ENCODE measurements around the gene SYNGR1. TPM values are rescaled to one million over a fixed set of nuclear protein-coding genes. Genes with fewer than 3 reads are reported as not detected.

Gene SYNGR1
- total and polyA plus RNA-seq, 2 donors (not counting 1 experiment from before 2014, with no cell fraction given) = 13.0 to 13.5 TPM

DNA sequence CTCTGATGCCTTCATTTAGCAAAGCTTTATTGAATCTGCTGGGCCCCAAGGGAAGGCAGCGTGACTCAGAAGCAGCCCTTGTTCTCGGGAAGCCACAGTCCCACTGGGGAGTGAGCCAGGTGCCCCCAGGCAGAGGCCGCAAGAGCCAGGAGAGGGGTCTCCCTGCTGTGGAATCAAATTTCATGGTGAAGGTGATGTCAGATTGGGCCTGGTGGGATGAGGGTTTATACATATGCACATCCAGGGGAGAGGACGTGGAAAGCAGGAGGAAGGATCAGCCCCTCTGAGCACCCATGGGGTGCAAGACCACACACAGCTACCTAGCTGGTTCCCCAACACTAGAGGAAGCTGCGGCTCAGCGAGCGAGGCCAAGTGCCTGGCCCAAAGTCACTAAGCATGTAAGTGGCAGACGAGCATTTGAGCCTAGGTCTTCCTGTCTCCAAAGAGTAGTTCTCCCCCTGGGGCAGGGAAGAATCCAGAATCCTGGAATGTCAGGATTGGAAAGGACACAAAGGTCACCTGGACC, 2.0 kb downstream of the SYNGR1 start:
- Histone ChIP-seq H3K36me3 (ENCODE audit: control insufficient read depth, insufficient read depth, low read length) (no peaks in the 10 kb centered on the region), H3K79me2 (ENCODE audit: control insufficient read depth, insufficient read depth, low read length) (no peaks in the 10 kb centered on the region), H3K27me3 (ENCODE audit: control insufficient read depth, insufficient read depth, low read length) (peaks cover 3% of the 10 kb centered on the region), H2AFZ (ENCODE audit: low read length) (no peak overlapping the region), H3K27ac (ENCODE audit: insufficient read depth, low read length) (no peak overlapping the region), H3K4me2 (ENCODE audit: extremely low read depth, insufficient read depth, low read length) (no peak overlapping the region), H3K9me3 (ENCODE audit: control insufficient read depth, insufficient read depth, low read depth, low read length) (no peaks in the 10 kb centered on the region), H3K4me3 (replicated peaks in 1 of 4; ENCODE audit: control extremely low read depth in 1 of 4, insufficient read depth in 1 of 4, low read depth in 3 of 4, low read length in 4 of 4) (no peak overlapping the region), H3K4me1 (ENCODE audit: control insufficient read depth, extremely low read depth, insufficient read depth, low read length) (no peaks in the 10 kb centered on the region), H3K9ac (ENCODE audit: insufficient read depth, low read length) (no peak overlapping the region), H4K20me1 (ENCODE audit: control insufficient read depth, extremely low read depth, insufficient read depth, low read length) (no peaks in the 10 kb centered on the region)
- peak in 1 of 2 donors; percentile 64 for DNase-seq (ENCODE audit: low read depth in 2 of 2)
- TF ChIP-seq EZH2 (IDR thresholded peaks at IDR 0.05; ENCODE audit: low read length, missing control alignments) = no peak
- TF ChIP-seq, protein P1, sequence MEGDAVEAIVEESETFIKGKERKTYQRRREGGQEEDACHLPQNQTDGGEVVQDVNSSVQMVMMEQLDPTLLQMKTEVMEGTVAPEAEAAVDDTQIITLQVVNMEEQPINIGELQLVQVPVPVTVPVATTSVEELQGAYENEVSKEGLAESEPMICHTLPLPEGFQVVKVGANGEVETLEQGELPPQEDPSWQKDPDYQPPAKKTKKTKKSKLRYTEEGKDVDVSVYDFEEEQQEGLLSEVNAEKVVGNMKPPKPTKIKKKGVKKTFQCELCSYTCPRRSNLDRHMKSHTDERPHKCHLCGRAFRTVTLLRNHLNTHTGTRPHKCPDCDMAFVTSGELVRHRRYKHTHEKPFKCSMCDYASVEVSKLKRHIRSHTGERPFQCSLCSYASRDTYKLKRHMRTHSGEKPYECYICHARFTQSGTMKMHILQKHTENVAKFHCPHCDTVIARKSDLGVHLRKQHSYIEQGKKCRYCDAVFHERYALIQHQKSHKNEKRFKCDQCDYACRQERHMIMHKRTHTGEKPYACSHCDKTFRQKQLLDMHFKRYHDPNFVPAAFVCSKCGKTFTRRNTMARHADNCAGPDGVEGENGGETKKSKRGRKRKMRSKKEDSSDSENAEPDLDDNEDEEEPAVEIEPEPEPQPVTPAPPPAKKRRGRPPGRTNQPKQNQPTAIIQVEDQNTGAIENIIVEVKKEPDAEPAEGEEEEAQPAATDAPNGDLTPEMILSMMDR (conservative IDR thresholded peaks at IDR 0.05 in 1 of 2, IDR thresholded peaks at IDR 0.05 in 1 of 2; ENCODE audit: low read depth in 1 of 2, low read length in 2 of 2) = no peak

DNA sequence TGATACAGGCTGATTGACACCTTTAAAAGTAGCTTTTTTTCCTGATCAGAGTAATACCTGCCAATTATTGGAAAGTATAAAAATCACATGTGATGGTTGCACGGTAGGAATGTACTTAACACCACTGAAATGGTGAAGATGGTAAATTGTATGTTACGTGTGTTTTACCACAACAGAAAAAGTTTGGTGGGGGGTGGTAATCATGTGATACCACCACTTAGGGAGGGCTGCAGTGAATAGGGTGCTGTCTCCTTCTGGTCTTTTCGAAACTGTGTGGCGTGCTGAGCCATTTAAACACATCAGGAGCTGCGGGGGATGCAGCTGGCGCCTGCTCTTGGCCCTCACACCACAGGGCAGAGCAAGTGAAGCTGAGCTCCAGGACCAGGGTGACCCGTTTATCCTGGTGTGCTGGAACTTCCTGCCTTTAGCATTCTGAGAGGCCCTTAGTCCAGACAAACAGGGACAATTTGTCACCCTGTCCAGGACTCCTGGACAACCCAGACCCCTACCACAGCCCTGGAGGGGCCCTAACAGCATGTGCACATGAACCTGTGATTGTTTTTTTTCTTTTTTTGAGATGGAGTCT, 2.6 kb downstream of the SYNGR1 start:
- Histone ChIP-seq H3K36me3 (ENCODE audit: control insufficient read depth, insufficient read depth, low read length) (no peaks in the 10 kb centered on the region), H2AFZ (ENCODE audit: low read length) (no peak overlapping the region), H3K9me3 (ENCODE audit: control insufficient read depth, insufficient read depth, low read depth, low read length) (no peaks in the 10 kb centered on the region), H3K4me3 (replicated peaks in 1 of 4; ENCODE audit: control extremely low read depth in 1 of 4, insufficient read depth in 1 of 4, low read depth in 3 of 4, low read length in 4 of 4) (no peak overlapping the region), H4K20me1 (ENCODE audit: control insufficient read depth, extremely low read depth, insufficient read depth, low read length) (no peaks in the 10 kb centered on the region), H3K27ac (ENCODE audit: insufficient read depth, low read length) (no peak overlapping the region), H3K79me2 (ENCODE audit: control insufficient read depth, insufficient read depth, low read length) (no peaks in the 10 kb centered on the region), H3K9ac (ENCODE audit: insufficient read depth, low read length) (no peak overlapping the region), H3K4me1 (ENCODE audit: control insufficient read depth, extremely low read depth, insufficient read depth, low read length) (no peaks in the 10 kb centered on the region), H3K27me3 (ENCODE audit: control insufficient read depth, insufficient read depth, low read length) (peaks cover 3% of the 10 kb centered on the region), H3K4me2 (ENCODE audit: extremely low read depth, insufficient read depth, low read length) (no peak overlapping the region)
- DNase-seq (ENCODE audit: low read depth in 2 of 2) = no peak
- TF ChIP-seq, protein P1 (conservative IDR thresholded peaks at IDR 0.05 in 1 of 2, IDR thresholded peaks at IDR 0.05 in 1 of 2; ENCODE audit: low read depth in 1 of 2, low read length in 2 of 2) = no peak

- Histone ChIP-seq H3K27ac (ENCODE audit: insufficient read depth, low read length) (no peak overlapping the region), H2AFZ (ENCODE audit: low read length) (no peak overlapping the region), H3K79me2 (ENCODE audit: control insufficient read depth, insufficient read depth, low read length) (no peaks in the 10 kb centered on the region), H4K20me1 (ENCODE audit: control insufficient read depth, extremely low read depth, insufficient read depth, low read length) (no peaks in the 10 kb centered on the region), H3K4me2 (ENCODE audit: extremely low read depth, insufficient read depth, low read length) (no peak overlapping the region), H3K4me1 (ENCODE audit: control insufficient read depth, extremely low read depth, insufficient read depth, low read length) (no peaks in the 10 kb centered on the region), H3K9ac (ENCODE audit: insufficient read depth, low read length) (no peak overlapping the region), H3K9me3 (ENCODE audit: control insufficient read depth, insufficient read depth, low read depth, low read length) (no peaks in the 10 kb centered on the region), H3K27me3 (ENCODE audit: control insufficient read depth, insufficient read depth, low read length) (peaks cover 3% of the 10 kb centered on the region), H3K4me3 (replicated peaks in 1 of 4; ENCODE audit: control extremely low read depth in 1 of 4, insufficient read depth in 1 of 4, low read depth in 3 of 4, low read length in 4 of 4) (no peak overlapping the region), H3K36me3 (ENCODE audit: control insufficient read depth, insufficient read depth, low read length) (no peaks in the 10 kb centered on the region)
- TF ChIP-seq, protein P1 (conservative IDR thresholded peaks at IDR 0.05 in 1 of 2, IDR thresholded peaks at IDR 0.05 in 1 of 2; ENCODE audit: low read depth in 1 of 2, low read length in 2 of 2) = no peak
- TF ChIP-seq EZH2 (IDR thresholded peaks at IDR 0.05; ENCODE audit: low read length, missing control alignments) = no peak
- DNase-seq (ENCODE audit: low read depth in 2 of 2) = peak in 1 of 2 donors; percentile 40
These were observed 3.6 kb downstream of the SYNGR1 start for GRCh38 chr22:39353346-39353745.
